ENCODE measurements around the gene HDLBP.

Gene HDLBP

DNA sequence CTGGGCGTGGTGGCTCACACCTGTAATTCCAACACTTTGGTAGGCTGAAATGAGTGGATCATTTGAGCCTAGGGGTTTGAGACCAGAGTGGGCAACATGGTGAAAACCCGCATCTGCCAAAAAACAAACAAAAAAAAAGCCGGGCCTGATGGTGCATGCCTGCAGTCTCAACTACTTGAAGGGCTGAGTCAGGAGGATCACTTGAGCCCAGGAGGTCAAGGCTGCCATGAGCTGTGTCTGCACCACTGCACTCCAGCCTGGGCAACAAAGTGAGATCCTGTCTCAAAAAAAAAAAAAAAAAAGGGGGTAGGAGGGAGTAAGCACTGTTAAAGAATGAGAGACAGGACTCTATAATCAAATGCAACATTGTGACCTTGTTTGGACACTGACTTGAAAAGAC lies 54.6 kb downstream of the HDLBP start:
- ATAC-seq, result no peak
- TF ChIP-seq ZNF8 (CRISPR knock-in tag; IDR thresholded peaks at IDR 0.05) (no peak), ZNF70 (CRISPR knock-in tag; IDR thresholded peaks at IDR 0.05) (no peak), ESRRG (CRISPR knock-in tag; IDR thresholded peaks at IDR 0.05) (no peak), CSDC2 (CRISPR knock-in tag; IDR thresholded peaks at IDR 0.05) (no peak), ZC3H10 (CRISPR knock-in tag; IDR thresholded peaks at IDR 0.05) (no peak), ISL1 (CRISPR knock-in tag; IDR thresholded peaks at IDR 0.05) (no peak), ZNF565 (CRISPR knock-in tag; conservative IDR thresholded peaks at IDR 0.05; ENCODE audit: low read depth) (no peak), TOX (CRISPR knock-in tag; IDR thresholded peaks at IDR 0.05; ENCODE audit: borderline replicate concordance) (no peak), ZFP3 (CRISPR knock-in tag; IDR thresholded peaks at IDR 0.05) (no peak), PPARA (CRISPR knock-in tag; IDR thresholded peaks at IDR 0.05; ENCODE audit: borderline replicate concordance) (no peak)
- TF ChIP-seq, protein P1, sequence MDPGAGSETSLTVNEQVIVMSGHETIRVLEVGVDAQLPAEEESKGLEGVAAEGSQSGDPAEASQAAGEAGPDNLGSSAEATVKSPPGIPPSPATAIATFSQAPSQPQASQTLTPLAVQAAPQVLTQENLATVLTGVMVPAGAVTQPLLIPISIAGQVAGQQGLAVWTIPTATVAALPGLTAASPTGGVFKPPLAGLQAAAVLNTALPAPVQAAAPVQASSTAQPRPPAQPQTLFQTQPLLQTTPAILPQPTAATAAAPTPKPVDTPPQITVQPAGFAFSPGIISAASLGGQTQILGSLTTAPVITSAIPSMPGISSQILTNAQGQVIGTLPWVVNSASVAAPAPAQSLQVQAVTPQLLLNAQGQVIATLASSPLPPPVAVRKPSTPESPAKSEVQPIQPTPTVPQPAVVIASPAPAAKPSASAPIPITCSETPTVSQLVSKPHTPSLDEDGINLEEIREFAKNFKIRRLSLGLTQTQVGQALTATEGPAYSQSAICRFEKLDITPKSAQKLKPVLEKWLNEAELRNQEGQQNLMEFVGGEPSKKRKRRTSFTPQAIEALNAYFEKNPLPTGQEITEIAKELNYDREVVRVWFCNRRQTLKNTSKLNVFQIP (CRISPR knock-in tag; IDR thresholded peaks at IDR 0.05; ENCODE audit: borderline replicate concordance, low read depth), result no peak
- TF ChIP-seq, protein P2, sequence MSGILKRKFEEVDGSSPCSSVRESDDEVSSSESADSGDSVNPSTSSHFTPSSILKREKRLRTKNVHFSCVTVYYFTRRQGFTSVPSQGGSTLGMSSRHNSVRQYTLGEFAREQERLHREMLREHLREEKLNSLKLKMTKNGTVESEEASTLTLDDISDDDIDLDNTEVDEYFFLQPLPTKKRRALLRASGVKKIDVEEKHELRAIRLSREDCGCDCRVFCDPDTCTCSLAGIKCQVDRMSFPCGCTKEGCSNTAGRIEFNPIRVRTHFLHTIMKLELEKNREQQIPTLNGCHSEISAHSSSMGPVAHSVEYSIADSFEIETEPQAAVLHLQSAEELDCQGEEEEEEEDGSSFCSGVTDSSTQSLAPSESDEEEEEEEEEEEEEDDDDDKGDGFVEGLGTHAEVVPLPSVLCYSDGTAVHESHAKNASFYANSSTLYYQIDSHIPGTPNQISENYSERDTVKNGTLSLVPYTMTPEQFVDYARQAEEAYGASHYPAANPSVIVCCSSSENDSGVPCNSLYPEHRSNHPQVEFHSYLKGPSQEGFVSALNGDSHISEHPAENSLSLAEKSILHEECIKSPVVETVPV (CRISPR knock-in tag; IDR thresholded peaks at IDR 0.05), result no peak
- TF ChIP-seq, protein P3, sequence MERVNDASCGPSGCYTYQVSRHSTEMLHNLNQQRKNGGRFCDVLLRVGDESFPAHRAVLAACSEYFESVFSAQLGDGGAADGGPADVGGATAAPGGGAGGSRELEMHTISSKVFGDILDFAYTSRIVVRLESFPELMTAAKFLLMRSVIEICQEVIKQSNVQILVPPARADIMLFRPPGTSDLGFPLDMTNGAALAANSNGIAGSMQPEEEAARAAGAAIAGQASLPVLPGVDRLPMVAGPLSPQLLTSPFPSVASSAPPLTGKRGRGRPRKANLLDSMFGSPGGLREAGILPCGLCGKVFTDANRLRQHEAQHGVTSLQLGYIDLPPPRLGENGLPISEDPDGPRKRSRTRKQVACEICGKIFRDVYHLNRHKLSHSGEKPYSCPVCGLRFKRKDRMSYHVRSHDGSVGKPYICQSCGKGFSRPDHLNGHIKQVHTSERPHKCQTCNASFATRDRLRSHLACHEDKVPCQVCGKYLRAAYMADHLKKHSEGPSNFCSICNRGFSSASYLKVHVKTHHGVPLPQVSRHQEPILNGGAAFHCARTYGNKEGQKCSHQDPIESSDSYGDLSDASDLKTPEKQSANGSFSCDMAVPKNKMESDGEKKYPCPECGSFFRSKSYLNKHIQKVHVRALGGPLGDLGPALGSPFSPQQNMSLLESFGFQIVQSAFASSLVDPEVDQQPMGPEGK (CRISPR knock-in tag; IDR thresholded peaks at IDR 0.05; ENCODE audit: borderline replicate concordance), result no peak

DNA sequence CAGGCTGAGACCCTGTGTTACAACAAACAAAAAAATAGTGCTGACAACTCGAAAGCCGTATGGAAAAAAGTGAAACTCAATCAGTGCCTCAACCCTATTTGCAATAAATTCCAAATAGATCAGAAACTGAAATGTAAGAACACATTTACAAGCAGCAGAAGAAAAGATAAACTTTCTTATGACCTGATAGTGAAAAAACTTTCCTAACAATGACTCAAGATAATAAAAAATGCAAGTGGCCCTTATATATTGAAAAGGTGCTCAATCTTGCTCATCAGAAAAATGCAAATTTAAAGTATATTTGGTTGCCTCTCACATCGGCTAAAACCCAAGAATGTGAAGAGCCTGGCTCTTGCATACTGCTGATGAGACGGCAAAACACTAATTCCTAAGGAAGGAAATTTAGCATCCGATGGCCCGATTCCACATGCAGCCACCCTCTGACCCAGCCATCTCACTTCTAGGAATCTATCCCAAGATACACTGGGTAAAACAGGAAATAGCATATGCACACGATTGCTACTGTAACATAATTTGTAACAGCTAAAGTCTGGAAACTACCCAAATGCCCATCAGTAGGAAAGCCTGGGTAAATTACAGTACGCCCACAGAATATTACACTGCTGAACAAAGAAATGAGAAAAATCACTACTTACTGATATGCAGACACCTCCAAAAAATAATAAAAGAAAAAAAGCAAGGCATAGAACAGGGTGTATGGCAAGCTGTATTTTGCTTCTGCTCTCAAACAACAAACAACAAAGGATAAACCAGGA lies 56.8 kb downstream of the HDLBP start:
- ATAC-seq, result no peak
- TF ChIP-seq, protein P3 (CRISPR knock-in tag; IDR thresholded peaks at IDR 0.05; ENCODE audit: borderline replicate concordance), result no peak
- TF ChIP-seq, protein P1 (CRISPR knock-in tag; IDR thresholded peaks at IDR 0.05; ENCODE audit: borderline replicate concordance, low read depth), result no peak
- TF ChIP-seq BACH2 (CRISPR knock-in tag; IDR thresholded peaks at IDR 0.05; ENCODE audit: borderline replicate concordance), result no peak
- TF ChIP-seq ARNTL (CRISPR knock-in tag; IDR thresholded peaks at IDR 0.05; ENCODE audit: borderline replicate concordance, low read depth), result no peak
- TF ChIP-seq ZFP30 (CRISPR knock-in tag; IDR thresholded peaks at IDR 0.05), result no peak
- TF ChIP-seq, protein P4, sequence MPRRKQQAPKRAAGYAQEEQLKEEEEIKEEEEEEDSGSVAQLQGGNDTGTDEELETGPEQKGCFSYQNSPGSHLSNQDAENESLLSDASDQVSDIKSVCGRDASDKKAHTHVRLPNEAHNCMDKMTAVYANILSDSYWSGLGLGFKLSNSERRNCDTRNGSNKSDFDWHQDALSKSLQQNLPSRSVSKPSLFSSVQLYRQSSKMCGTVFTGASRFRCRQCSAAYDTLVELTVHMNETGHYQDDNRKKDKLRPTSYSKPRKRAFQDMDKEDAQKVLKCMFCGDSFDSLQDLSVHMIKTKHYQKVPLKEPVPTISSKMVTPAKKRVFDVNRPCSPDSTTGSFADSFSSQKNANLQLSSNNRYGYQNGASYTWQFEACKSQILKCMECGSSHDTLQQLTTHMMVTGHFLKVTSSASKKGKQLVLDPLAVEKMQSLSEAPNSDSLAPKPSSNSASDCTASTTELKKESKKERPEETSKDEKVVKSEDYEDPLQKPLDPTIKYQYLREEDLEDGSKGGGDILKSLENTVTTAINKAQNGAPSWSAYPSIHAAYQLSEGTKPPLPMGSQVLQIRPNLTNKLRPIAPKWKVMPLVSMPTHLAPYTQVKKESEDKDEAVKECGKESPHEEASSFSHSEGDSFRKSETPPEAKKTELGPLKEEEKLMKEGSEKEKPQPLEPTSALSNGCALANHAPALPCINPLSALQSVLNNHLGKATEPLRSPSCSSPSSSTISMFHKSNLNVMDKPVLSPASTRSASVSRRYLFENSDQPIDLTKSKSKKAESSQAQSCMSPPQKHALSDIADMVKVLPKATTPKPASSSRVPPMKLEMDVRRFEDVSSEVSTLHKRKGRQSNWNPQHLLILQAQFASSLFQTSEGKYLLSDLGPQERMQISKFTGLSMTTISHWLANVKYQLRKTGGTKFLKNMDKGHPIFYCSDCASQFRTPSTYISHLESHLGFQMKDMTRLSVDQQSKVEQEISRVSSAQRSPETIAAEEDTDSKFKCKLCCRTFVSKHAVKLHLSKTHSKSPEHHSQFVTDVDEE (CRISPR knock-in tag; IDR thresholded peaks at IDR 0.05), result no peak
- no peak for TF ChIP-seq ZNF70 (CRISPR knock-in tag; IDR thresholded peaks at IDR 0.05)
- TF ChIP-seq, protein P5, sequence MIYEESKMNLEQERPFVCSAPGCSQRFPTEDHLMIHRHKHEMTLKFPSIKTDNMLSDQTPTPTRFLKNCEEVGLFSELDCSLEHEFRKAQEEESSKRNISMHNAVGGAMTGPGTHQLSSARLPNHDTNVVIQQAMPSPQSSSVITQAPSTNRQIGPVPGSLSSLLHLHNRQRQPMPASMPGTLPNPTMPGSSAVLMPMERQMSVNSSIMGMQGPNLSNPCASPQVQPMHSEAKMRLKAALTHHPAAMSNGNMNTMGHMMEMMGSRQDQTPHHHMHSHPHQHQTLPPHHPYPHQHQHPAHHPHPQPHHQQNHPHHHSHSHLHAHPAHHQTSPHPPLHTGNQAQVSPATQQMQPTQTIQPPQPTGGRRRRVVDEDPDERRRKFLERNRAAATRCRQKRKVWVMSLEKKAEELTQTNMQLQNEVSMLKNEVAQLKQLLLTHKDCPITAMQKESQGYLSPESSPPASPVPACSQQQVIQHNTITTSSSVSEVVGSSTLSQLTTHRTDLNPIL (CRISPR knock-in tag; IDR thresholded peaks at IDR 0.05; ENCODE audit: low read depth), result no peak
- TF ChIP-seq, protein P2 (CRISPR knock-in tag; IDR thresholded peaks at IDR 0.05), result no peak
- TF ChIP-seq CSDC2 (CRISPR knock-in tag; IDR thresholded peaks at IDR 0.05), result no peak
- TF ChIP-seq ZC3H10 (CRISPR knock-in tag; IDR thresholded peaks at IDR 0.05), result no peak
- TF ChIP-seq TCF4 (CRISPR knock-in tag; IDR thresholded peaks at IDR 0.05; ENCODE audit: borderline replicate concordance), result no peak
- no peak for TF ChIP-seq ESRRG (CRISPR knock-in tag; IDR thresholded peaks at IDR 0.05)
- TF ChIP-seq ZNF8 (CRISPR knock-in tag; IDR thresholded peaks at IDR 0.05), result no peak
